Colonic mucosa (tissue), 4 donors: ENCODE measurements around the gene NPB. TPM values are rescaled to one million over a fixed set of nuclear protein-coding genes. Genes with fewer than 3 reads are reported as not detected.

Source experiments
- DNase-seq: peaks from one replicate; pipeline ENCODE4 v3.0.0-alpha.2; 2020
- H3K27ac ChIP-seq: fragments of 200-600 bp; one replicate; pipeline ENCODE4 v1.8.0; 2021
- H3K27me3 ChIP-seq: fragments of 200-600 bp; one replicate; pipeline ENCODE4 v1.8.0; 2021
- H3K36me3 ChIP-seq: fragments of 200-600 bp; one replicate; pipeline ENCODE4 v1.8.0; 2021
- H3K4me1 ChIP-seq: fragments of 200-600 bp; one replicate; pipeline ENCODE4 v1.8.0; 2021; ENCODE audit warnings: mild to moderate bottlenecking
- H3K4me3 ChIP-seq: fragments of 200-600 bp; one replicate; pipeline ENCODE4 v1.8.0; 2021
- H3K9ac ChIP-seq, 2 donors: one replicate each; pipeline ENCODE4 v1.7.0; 2013; ENCODE audit warnings: control low read depth in 2 of 2, low read depth in 2 of 2, low read length in 2 of 2
- H3K9me3 ChIP-seq: fragments of 200-600 bp; one replicate; pipeline ENCODE4 v1.8.0; 2021
- intact Hi-C: fragments of 100-400 bp; cut with DNase I; formaldehyde crosslinking; loops from one replicate; pipeline ENCODE4 v1.14.1; 2022
- total RNA-seq, 2 donors: library from RNA; stranded (reverse); fragmentation: NEBNext Ultra II Directional in 1 of 2; extraction: Animal tissue kit (Norgen Biotek cat#: 25700) in 1 of 2; gene quantifications; one replicate each; pipeline ENCODE4 v1.2.1, GENCODE V29; 2021
- TF ChIP-seq, protein P1 (sequence below): fragments of 200-600 bp; IDR thresholded peaks from one replicate; pipeline ENCODE4 v1.8.0; 2022; ENCODE audit warnings: antibody characterized with exemption, mild to moderate bottlenecking
- donor health status: healthy.
- donor health status: DM: no; HTN: no; CAD: no.
- donor health status: DM: no; HTN: no; CAD: no.

Gene NPB
- total RNA-seq, 2 donors from 2014 or later, result 0.22 TPM; not detected in 1

- intact Hi-C loops, result no loop called here
- H3K9ac ChIP-seq, result no peak overlapping the region
Measured at GRCh38 chr17:81948635-81949378, 46.8 kb downstream of the NPB start.

DNA sequence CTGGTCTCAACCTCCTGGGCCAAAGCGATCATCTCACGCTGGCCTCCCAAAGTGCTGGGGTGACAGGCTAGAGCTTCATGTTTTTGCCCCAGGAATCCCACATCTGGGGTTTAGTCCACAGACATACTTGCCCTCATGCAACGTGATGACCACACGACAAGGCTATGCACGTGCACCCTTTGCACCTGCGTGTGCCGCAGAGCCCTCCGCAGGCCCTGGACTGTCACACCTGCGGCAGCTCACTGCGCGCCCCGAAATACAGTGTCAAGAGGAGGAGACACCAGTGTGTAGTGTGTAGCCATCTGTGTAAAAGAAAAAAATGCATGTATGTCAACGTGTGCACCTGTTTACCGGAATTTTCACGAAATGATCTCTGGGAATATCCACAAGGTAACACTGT, 48.5 kb downstream of the NPB start:
- H3K4me1 ChIP-seq, result no peaks in the 10 kb centered on the region
- H3K36me3 ChIP-seq, result no peaks in the 10 kb centered on the region
- TF ChIP-seq, protein P1, sequence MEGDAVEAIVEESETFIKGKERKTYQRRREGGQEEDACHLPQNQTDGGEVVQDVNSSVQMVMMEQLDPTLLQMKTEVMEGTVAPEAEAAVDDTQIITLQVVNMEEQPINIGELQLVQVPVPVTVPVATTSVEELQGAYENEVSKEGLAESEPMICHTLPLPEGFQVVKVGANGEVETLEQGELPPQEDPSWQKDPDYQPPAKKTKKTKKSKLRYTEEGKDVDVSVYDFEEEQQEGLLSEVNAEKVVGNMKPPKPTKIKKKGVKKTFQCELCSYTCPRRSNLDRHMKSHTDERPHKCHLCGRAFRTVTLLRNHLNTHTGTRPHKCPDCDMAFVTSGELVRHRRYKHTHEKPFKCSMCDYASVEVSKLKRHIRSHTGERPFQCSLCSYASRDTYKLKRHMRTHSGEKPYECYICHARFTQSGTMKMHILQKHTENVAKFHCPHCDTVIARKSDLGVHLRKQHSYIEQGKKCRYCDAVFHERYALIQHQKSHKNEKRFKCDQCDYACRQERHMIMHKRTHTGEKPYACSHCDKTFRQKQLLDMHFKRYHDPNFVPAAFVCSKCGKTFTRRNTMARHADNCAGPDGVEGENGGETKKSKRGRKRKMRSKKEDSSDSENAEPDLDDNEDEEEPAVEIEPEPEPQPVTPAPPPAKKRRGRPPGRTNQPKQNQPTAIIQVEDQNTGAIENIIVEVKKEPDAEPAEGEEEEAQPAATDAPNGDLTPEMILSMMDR, result no peak
- intact Hi-C loops, result no loop called here
- DNase-seq, result no peak
- H3K9ac ChIP-seq, result no peak overlapping the region
- H3K27ac ChIP-seq, result no peak overlapping the region
- H3K9me3 ChIP-seq, result no peaks in the 10 kb centered on the region
- no peaks in the 10 kb centered on the region for H3K27me3 ChIP-seq
- no peak overlapping the region for H3K4me3 ChIP-seq

More at GRCh38 chr17:81948635-81949378, 46.8 kb downstream of the NPB start:
- no peaks in the 10 kb centered on the region for H3K9me3 ChIP-seq
- H3K36me3 ChIP-seq, result no peaks in the 10 kb centered on the region
- no peaks in the 10 kb centered on the region for H3K27me3 ChIP-seq
- no peak overlapping the region for H3K4me3 ChIP-seq
- DNase-seq, result no peak
- no peak overlapping the region for H3K27ac ChIP-seq
- TF ChIP-seq, protein P1, result no peak
- H3K4me1 ChIP-seq, result no peaks in the 10 kb centered on the region

- Histone ChIP-seq H3K4me1 (no peaks in the 10 kb centered on the region), H3K27me3 (no peaks in the 10 kb centered on the region), H3K9me3 (no peaks in the 10 kb centered on the region), H3K9ac (no peak overlapping the region), H3K4me3 (no peak overlapping the region), H3K27ac (no peak overlapping the region), H3K36me3 (no peaks in the 10 kb centered on the region)
- intact Hi-C loops, result no loop called here
- no peak for DNase-seq
- TF ChIP-seq, protein P1, result no peak
Measured at GRCh38 chr17:81951785-81952684, 50.0 kb downstream of the NPB start.

Other genes with a start within 250 kb of the NPB start
- gene PDE6G, start 245.7 kb upstream of the NPB start, total RNA-seq, result not detected
- gene OXLD1, start 235.6 kb upstream of the NPB start, total RNA-seq, result 10 to 100 TPM; 21.7 to 42.8 TPM
- 10 to 100 TPM; 13.7 to 41.1 TPM for gene CCDC137, start 235.5 kb upstream of the NPB start, total RNA-seq
- gene ARL16, start 218.4 kb upstream of the NPB start, total RNA-seq, result 10 to 100 TPM; 24.6 to 25.0 TPM
- 100 to 1,000 TPM in 1 of 2 donors, 10 to 100 TPM in 1; 75.2 to 131 TPM for gene HGS, start 218.2 kb upstream of the NPB start, total RNA-seq
- 100 to 1,000 TPM; 106 to 225 TPM for gene MRPL12, start 198.9 kb upstream of the NPB start, total RNA-seq
- gene SLC25A10, start 190.0 kb upstream of the NPB start, total RNA-seq, result 100 to 1,000 TPM in 1 of 2 donors, 10 to 100 TPM in 1; 46.0 to 110 TPM
- not detected for gene GCGR, start 98.1 kb upstream of the NPB start, total RNA-seq
- 10 to 100 TPM; 25.9 to 26.2 TPM for gene MCRIP1, start 68.9 kb upstream of the NPB start, total RNA-seq
- gene PPP1R27, start 67.2 kb upstream of the NPB start, total RNA-seq, result not detected
- 1,000 to 10,000 TPM in 1 of 2 donors, 100 to 1,000 TPM in 1; 719 to 1,051 TPM for gene P4HB, start 41.7 kb upstream of the NPB start, total RNA-seq
- 100 to 1,000 TPM; 407 to 546 TPM for gene ARHGDIA, start 30.9 kb upstream of the NPB start, total RNA-seq
- gene ALYREF, start 10.7 kb upstream of the NPB start, total RNA-seq, result 100 to 1,000 TPM in 1 of 2 donors, 10 to 100 TPM in 1; 66.6 to 191 TPM
- gene ANAPC11, start 10.5 kb upstream of the NPB start, total RNA-seq, result 100 to 1,000 TPM; 106 to 174 TPM
- 10 to 100 TPM; 47.5 to 71.6 TPM for gene PCYT2, start 9.2 kb downstream of the NPB start, total RNA-seq
- gene SIRT7, start 15.9 kb downstream of the NPB start, total RNA-seq, result 10 to 100 TPM; 43.3 to 81.9 TPM
- 10 to 100 TPM; 16.0 to 20.4 TPM for gene MAFG, start 25.5 kb downstream of the NPB start, total RNA-seq
- gene PYCR1, start 35.1 kb downstream of the NPB start, total RNA-seq, result 100 to 1,000 TPM in 1 of 2 donors, 10 to 100 TPM in 1; 56.5 to 131 TPM
- under 1 TPM in 1 of 2 donors, not detected in 1; 0.27 TPM for gene MYADML2, start 45.0 kb downstream of the NPB start, total RNA-seq
- gene NOTUM, start 58.9 kb downstream of the NPB start, total RNA-seq, result under 1 TPM in 1 of 2 donors, not detected in 1; 0.57 TPM
- 10 to 100 TPM; 21.7 to 43.0 TPM for gene ASPSCR1, start 75.4 kb downstream of the NPB start, total RNA-seq
- gene CENPX, start 120.6 kb downstream of the NPB start, total RNA-seq, result 100 to 1,000 TPM in 1 of 2 donors, 10 to 100 TPM in 1; 91.1 to 238 TPM
- gene LRRC45, start 121.1 kb downstream of the NPB start, total RNA-seq, result 10 to 100 TPM; 16.6 to 60.0 TPM
- gene RAC3, start 129.4 kb downstream of the NPB start, total RNA-seq, result 10 to 100 TPM in 1 of 2 donors, 1 to 10 TPM in 1; 7.0 to 16.6 TPM
- 100 to 1,000 TPM; 115 to 183 TPM for gene DCXR, start 135.5 kb downstream of the NPB start, total RNA-seq
- 10 to 100 TPM; 30.6 to 32.1 TPM for gene RFNG, start 149.6 kb downstream of the NPB start, total RNA-seq
- gene GPS1, start 149.7 kb downstream of the NPB start, total RNA-seq, result 100 to 1,000 TPM in 1 of 2 donors, 10 to 100 TPM in 1; 70.8 to 129 TPM
- 100 to 1,000 TPM; 113 to 253 TPM for gene DUS1L, start 163.6 kb downstream of the NPB start, total RNA-seq
- 100 to 1,000 TPM; 168 to 198 TPM for gene FASN, start 196.0 kb downstream of the NPB start, total RNA-seq